Transverse colon (tissue), 4 donors: Measurements from ENCODE around the gene MXD4. TPM values are rescaled to one million over a fixed set of nuclear protein-coding genes. Genes with fewer than 3 reads are reported as not detected.

Source experiments
- DNase-seq: peaks from one replicate; pipeline ENCODE4 v3.0.0-alpha.2; 2019
- H3K27ac ChIP-seq, 4 donors: fragments of 200-600 bp; sonication (generic); 2 replicates each; pipeline ENCODE4 v1.5.1; 2016 to 2018; ENCODE audit warnings: inconsistent platforms in 4 of 4
- H3K27me3 ChIP-seq: fragments of 200-600 bp; sonication (generic); 2 replicates; pipeline ENCODE4 v1.5.1; 2017; ENCODE audit warnings: inconsistent platforms
- H3K36me3 ChIP-seq, 4 donors: fragments of 200-600 bp; sonication (generic); 2 replicates each; pipeline ENCODE4 v1.5.1; 2017 to 2019; ENCODE audit warnings: inconsistent platforms in 4 of 4
- H3K4me1 ChIP-seq, 4 donors: fragments of 200-600 bp; sonication (generic); 2 replicates each; pipeline ENCODE4 v1.5.1; 2017 to 2020; ENCODE audit warnings: inconsistent platforms in 4 of 4
- H3K4me3 ChIP-seq, 4 donors: fragments of 200-600 bp; sonication (generic); 1 replicate in 1 of 4; 2 replicates in 3 of 4; pipeline versions ENCODE4 v1.5.1 to v1.6.1; 2017 to 2019; ENCODE audit warnings: inconsistent platforms in 4 of 4
- H3K9me3 ChIP-seq, 2 donors: fragments of 200-600 bp; sonication (generic); 2 replicates each; pipeline ENCODE4 v1.5.1; 2017 to 2019; ENCODE audit warnings: inconsistent platforms in 2 of 2
- CTCF ChIP-seq, 5 experiments: fragments of 200-600 bp in 3 of 5; fragments of 450-650 bp in 2 of 5; sonication (generic) in 3 of 5; IDR thresholded peaks; 1 replicate in 2 of 5; 2 replicates in 3 of 5; pipeline ENCODE4 v1.5.1; 2016 to 2017; ENCODE audit warnings: antibody characterized with exemption in 5 of 5, inconsistent platforms in 3 of 5, mild to moderate bottlenecking in 2 of 5, moderate library complexity in 1 of 5
- EP300 ChIP-seq: sonication (generic); formaldehyde crosslinking; IDR thresholded peaks from one replicate; pipeline ENCODE4 v1.6.1; 2017; ENCODE audit warnings: antibody characterized with exemption, low read depth
- POLR2A ChIP-seq: fragments of 450-650 bp; IDR thresholded peaks from one replicate; pipeline ENCODE4 v1.6.1; 2016; ENCODE audit warnings: antibody characterized with exemption, mild to moderate bottlenecking, moderate library complexity
- POLR2AphosphoS5 ChIP-seq, 3 donors: sonication (generic); formaldehyde crosslinking; IDR thresholded peaks; one replicate each; pipeline ENCODE4 v1.6.1; 2016; ENCODE audit warnings: antibody characterized with exemption in 3 of 3
- WGBS, 2 donors: methylation state at CpG; one replicate each; pipeline ENCODE4 v1.1.5; 2018; ENCODE audit warnings: low coverage in 1 of 2; 5-methylcytosine and 5-hydroxymethylcytosine counted together
- in situ Hi-C, 4 donors: fragments of 200-750 bp; cut with MboI; loops; one replicate each; pipeline versions ENCODE4 v1.15.0 to v1.15.1; 2017; ENCODE audit warnings: low sequenced_read_pairs in 3 of 4, low pct_ligation_motif_present in 1 of 4, low pct_unique_long_range_greater_than_20kb in 1 of 4
- intact Hi-C: fragments of 100-400 bp; cut with DNase I; formaldehyde crosslinking; loops from one replicate; pipeline ENCODE4 v1.15.1; 2023; ENCODE audit warnings: low total_unique reads
- total RNA-seq, 4 donors: library from RNA; depleted of rRNA; stranded (reverse); fragments of >200 nt; gene quantifications; one replicate each; pipeline ENCODE4 v1.1.0, GENCODE V29; 2016

Gene MXD4
- total RNA-seq, 4 donors from 2014 or later = 48.1 to 101 (median 57.7) TPM

GRCh38 chr4:2257361-2258081 is 4.4 kb downstream of the MXD4 start:
- in situ Hi-C loops (no loop called here), intact Hi-C loops (no loop called here)
- TF ChIP-seq EP300 = no peak
- no peak for TF ChIP-seq POLR2AphosphoS5 (IDR thresholded peaks at IDR 0.05)
- no peak for TF ChIP-seq POLR2A
- no peak for TF ChIP-seq CTCF (IDR thresholded peaks at IDR 0.05)
- Histone ChIP-seq H3K9me3 (no peaks in the 10 kb centered on the region), H3K27ac (peak overlapping the region; percentile 69 to 97 (median 83)), H3K4me3 (no peak overlapping the region), H3K4me1 (peaks cover 29 to 62% (median 58%) of the 10 kb centered on the region in 4 donors), H3K36me3 (peaks cover 0 to 5% (median 0%) of the 10 kb centered on the region in 4 donors), H3K27me3 (no peaks in the 10 kb centered on the region)
- 85% methylated on average over 13 of the region's 14 CpGs; no CpG with 5 or more reads in 1 of the 2 donors for WGBS, 2 donors
- DNase-seq = peak; percentile 8

- in situ Hi-C loops (no loop called here), intact Hi-C loops (no loop called here)
- H3K4me3 ChIP-seq = no peak overlapping the region
- H3K36me3 ChIP-seq = peaks cover 0 to 5% (median 0%) of the 10 kb centered on the region in 4 donors
- H3K4me1 ChIP-seq = peaks cover 29 to 61% (median 58%) of the 10 kb centered on the region in 4 donors
- no peaks in the 10 kb centered on the region for H3K9me3 ChIP-seq
- WGBS, 2 donors = 79% methylated on average over 12 of the region's 12 CpGs; no CpG with 5 or more reads in 1 of the 2 donors
- H3K27me3 ChIP-seq = no peaks in the 10 kb centered on the region
- peak in 1 of 3 donors; percentile 34 for TF ChIP-seq POLR2AphosphoS5 (IDR thresholded peaks at IDR 0.05)
- no peak for TF ChIP-seq CTCF (IDR thresholded peaks at IDR 0.05)
- peak; percentile 19 for DNase-seq
- peak overlapping the region; percentile 69 to 97 (median 83) for H3K27ac ChIP-seq
Observed at GRCh38 chr4:2256781-2257191, 5.1 kb downstream of the MXD4 start.

GRCh38 chr4:2256156-2256731 is 5.7 kb downstream of the MXD4 start:
- 51% methylated on average over 5 of the region's 8 CpGs; no CpG with 5 or more reads in 1 of the 2 donors for WGBS, 2 donors
- Histone ChIP-seq H3K9me3 (no peaks in the 10 kb centered on the region), H3K4me1 (peaks cover 29 to 61% (median 58%) of the 10 kb centered on the region in 4 donors), H3K4me3 (peak overlapping the region in 1 of 4 donors; percentile 5), H3K27ac (peak overlapping the region; percentile 69 to 97 (median 83)), H3K27me3 (no peaks in the 10 kb centered on the region), H3K36me3 (peaks cover 0 to 5% (median 0%) of the 10 kb centered on the region in 4 donors)
- TF ChIP-seq EP300 = no peak
- intact Hi-C loops (no loop called here), in situ Hi-C loops (no loop called here)
- peak; percentile 6 for DNase-seq

GRCh38 chr4:2255501-2256155 is 6.3 kb downstream of the MXD4 start:
- peak; percentile 10 for DNase-seq
- 63% methylated on average over 15 of the region's 18 CpGs; no CpG with 5 or more reads in 1 of the 2 donors for WGBS, 2 donors
- H3K27ac ChIP-seq = peak overlapping the region; percentile 69 to 97 (median 83)
- no peak overlapping the region for H3K4me3 ChIP-seq
- no peaks in the 10 kb centered on the region for H3K9me3 ChIP-seq
- TF ChIP-seq POLR2AphosphoS5 (IDR thresholded peaks at IDR 0.05) = no peak
- no peak for TF ChIP-seq EP300
- TF ChIP-seq POLR2A = no peak
- no peak for TF ChIP-seq CTCF (IDR thresholded peaks at IDR 0.05)
- in situ Hi-C loops = no loop called here
- intact Hi-C loops = no loop called here
- H3K36me3 ChIP-seq = peaks cover 0 to 9% (median under 1%) of the 10 kb centered on the region in 4 donors
- H3K4me1 ChIP-seq = peaks cover 28 to 57% (median 53%) of the 10 kb centered on the region in 4 donors
- no peaks in the 10 kb centered on the region for H3K27me3 ChIP-seq
